Mesendoderm (in vitro differentiated cells): Measurements from ENCODE around the gene KCTD13.

Experiments
- DNase-seq: peaks from one replicate; pipeline ENCODE4 v3.0.0; 2013
- H2AK5ac ChIP-seq: 2 replicates; pipeline ENCODE4 v1.6.1; 2013; ENCODE audit warnings: low read length, inconsistent platforms
- H2BK120ac ChIP-seq: 2 replicates; pipeline ENCODE4 v1.6.1; 2013; ENCODE audit warnings: low read depth, mild to moderate bottlenecking, low read length, moderate library complexity, mixed read lengths
- H2BK15ac ChIP-seq: replicated peaks from 2 replicates; pipeline ENCODE4 v1.6.1; 2013; ENCODE audit warnings: low read depth, mild to moderate bottlenecking, moderate library complexity
- H2BK5ac ChIP-seq: 2 replicates; pipeline ENCODE4 v1.6.1; 2013; ENCODE audit warnings: low read length, inconsistent platforms
- H3K18ac ChIP-seq: 2 replicates; pipeline ENCODE4 v1.6.1; 2013; ENCODE audit warnings: mild to moderate bottlenecking, low read length, mixed read lengths
- H3K23ac ChIP-seq: one replicate; pipeline ENCODE4 v1.6.1; 2013; ENCODE audit warnings: low read length
- H3K27ac ChIP-seq: 2 replicates; pipeline ENCODE4 v1.5.1; 2013; ENCODE audit warnings: low read depth, mild to moderate bottlenecking, inconsistent platforms, low read length, moderate library complexity
- H3K27me3 ChIP-seq: 2 replicates; pipeline ENCODE4 v1.6.1; 2013; ENCODE audit warnings: low read length, control low read depth, mild to moderate bottlenecking, inconsistent platforms; ENCODE audit not compliant: insufficient read depth, poor library complexity
- H3K36me3 ChIP-seq: 2 replicates; pipeline ENCODE4 v1.6.1; 2013; ENCODE audit warnings: low read length, inconsistent platforms; ENCODE audit not compliant: control insufficient read depth, insufficient read depth
- H3K4ac ChIP-seq: one replicate; pipeline ENCODE4 v1.6.1; 2013; ENCODE audit warnings: low read depth, mild to moderate bottlenecking, low read length, moderate library complexity
- H3K4me1 ChIP-seq: 2 replicates; pipeline ENCODE4 v1.6.1; 2013; ENCODE audit warnings: low read depth, low read length, inconsistent platforms; ENCODE audit not compliant: control insufficient read depth
- H3K4me2 ChIP-seq: 2 replicates; pipeline ENCODE4 v1.6.1; 2013; ENCODE audit warnings: low read length
- H3K4me3 ChIP-seq: 2 replicates; pipeline ENCODE4 v1.5.1; 2013; ENCODE audit warnings: mild to moderate bottlenecking, low read length
- H3K56ac ChIP-seq: one replicate; pipeline ENCODE4 v1.6.1; 2013; ENCODE audit warnings: low read length
- H3K79me1 ChIP-seq: 2 replicates; pipeline ENCODE4 v1.6.1; 2013; ENCODE audit warnings: low read length, inconsistent platforms
- H3K79me2 ChIP-seq: 2 replicates; pipeline ENCODE4 v1.6.1; 2013; ENCODE audit warnings: mild to moderate bottlenecking, low read length; ENCODE audit not compliant: control insufficient read depth, insufficient read depth
- H3K9ac ChIP-seq: 2 replicates; pipeline ENCODE4 v1.6.1; 2013; ENCODE audit warnings: low read length, inconsistent platforms
- H4K5ac ChIP-seq: one replicate; pipeline ENCODE4 v1.6.1; 2013; ENCODE audit warnings: low read length
- H4K8ac ChIP-seq: one replicate; pipeline ENCODE4 v1.6.1; 2013; ENCODE audit warnings: low read depth, mild to moderate bottlenecking, control low read depth, low read length, moderate library complexity
- WGBS: extraction: QIAGEN DNeasy Blood & Tissue Kit; methylation state at CpG from one replicate; pipeline ENCODE4 v1.1.7; 2013; ENCODE audit warnings: low lambda C conversion rate, missing lambda C conversion rate; ENCODE audit not compliant: insufficient coverage; ENCODE audit errors: extremely low coverage; 5-methylcytosine and 5-hydroxymethylcytosine counted together

KCTD13 gene

GRCh38 chr16:29908719-29909220 is 17.3 kb downstream of the KCTD13 start:
- no peak overlapping the region for H3K4me2 ChIP-seq
- H3K18ac ChIP-seq: no peak overlapping the region
- no peak overlapping the region for H2BK15ac ChIP-seq
- no CpG with 5 or more reads among the region's 2 CpGs for WGBS
- DNase-seq: no peak
- H3K79me2 ChIP-seq: no peaks in the 10 kb centered on the region
- H3K79me1 ChIP-seq: no peaks in the 10 kb centered on the region
- no peak overlapping the region for H3K9ac ChIP-seq
- no peak overlapping the region for H3K27ac ChIP-seq
- H3K23ac ChIP-seq: no peak overlapping the region
- no peak overlapping the region for H3K4me3 ChIP-seq
- no peaks in the 10 kb centered on the region for H3K27me3 ChIP-seq
- H3K4me1 ChIP-seq: no peaks in the 10 kb centered on the region
- no peak overlapping the region for H2BK120ac ChIP-seq
- H4K5ac ChIP-seq: no peak overlapping the region
- no peak overlapping the region for H4K8ac ChIP-seq
- no peak overlapping the region for H2BK5ac ChIP-seq
- H3K56ac ChIP-seq: no peak overlapping the region
- H3K4ac ChIP-seq: no peak overlapping the region
- H3K36me3 ChIP-seq: peaks cover 3% of the 10 kb centered on the region
- H2AK5ac ChIP-seq: no peak overlapping the region

GRCh38 chr16:29907973-29908372 is 18.1 kb downstream of the KCTD13 start:
- Histone ChIP-seq H3K23ac (no peak overlapping the region), H3K27me3 (no peaks in the 10 kb centered on the region), H3K4me2 (no peak overlapping the region), H3K18ac (no peak overlapping the region), H3K36me3 (peaks cover 3% of the 10 kb centered on the region), H4K8ac (no peak overlapping the region), H3K9ac (no peak overlapping the region), H3K4me1 (no peaks in the 10 kb centered on the region), H3K4ac (no peak overlapping the region), H2BK120ac (no peak overlapping the region), H3K4me3 (no peak overlapping the region), H2BK15ac (no peak overlapping the region), H3K27ac (no peak overlapping the region), H3K79me2 (no peaks in the 10 kb centered on the region), H3K56ac (no peak overlapping the region), H3K79me1 (peaks cover 3% of the 10 kb centered on the region), H2BK5ac (no peak overlapping the region), H4K5ac (no peak overlapping the region), H2AK5ac (no peak overlapping the region)
- no peak for DNase-seq
- no CpG with 5 or more reads among the region's 2 CpGs for WGBS

- Histone ChIP-seq H4K5ac (no peak overlapping the region), H2BK5ac (no peak overlapping the region), H3K27me3 (no peaks in the 10 kb centered on the region), H3K4me2 (no peak overlapping the region), H4K8ac (no peak overlapping the region), H2BK15ac (no peak overlapping the region), H3K4me3 (no peak overlapping the region), H3K9ac (no peak overlapping the region), H3K4me1 (no peaks in the 10 kb centered on the region), H3K79me2 (no peaks in the 10 kb centered on the region), H3K18ac (no peak overlapping the region), H2BK120ac (no peak overlapping the region), H2AK5ac (no peak overlapping the region), H3K36me3 (peaks cover 3% of the 10 kb centered on the region), H3K79me1 (peaks cover 3% of the 10 kb centered on the region), H3K56ac (no peak overlapping the region), H3K23ac (no peak overlapping the region), H3K27ac (no peak overlapping the region), H3K4ac (no peak overlapping the region)
- no peak for DNase-seq
- no CpG with 5 or more reads among the region's 23 CpGs for WGBS
Measured at GRCh38 chr16:29906520-29907244, 19.3 kb downstream of the KCTD13 start.

GRCh38 chr16:29905668-29906067 is 20.4 kb downstream of the KCTD13 start:
- peaks cover 3% of the 10 kb centered on the region for H3K36me3 ChIP-seq
- H2AK5ac ChIP-seq: no peak overlapping the region
- no peak overlapping the region for H2BK120ac ChIP-seq
- WGBS: no CpG with 5 or more reads among the region's 13 CpGs
- no peak overlapping the region for H3K27ac ChIP-seq
- H3K9ac ChIP-seq: no peak overlapping the region
- H3K4me1 ChIP-seq: no peaks in the 10 kb centered on the region
- no peak overlapping the region for H3K4ac ChIP-seq
- no peak overlapping the region for H3K23ac ChIP-seq
- no peak overlapping the region for H3K4me2 ChIP-seq
- no peak overlapping the region for H3K56ac ChIP-seq
- no peak for DNase-seq
- H2BK15ac ChIP-seq: no peak overlapping the region
- no peaks in the 10 kb centered on the region for H3K79me2 ChIP-seq
- H3K79me1 ChIP-seq: peaks cover 3% of the 10 kb centered on the region
- no peak overlapping the region for H4K5ac ChIP-seq
- H3K4me3 ChIP-seq: no peak overlapping the region
- H3K18ac ChIP-seq: no peak overlapping the region
- no peaks in the 10 kb centered on the region for H3K27me3 ChIP-seq
- H2BK5ac ChIP-seq: no peak overlapping the region
- H4K8ac ChIP-seq: no peak overlapping the region

GRCh38 chr16:29904947-29905346 is 21.1 kb downstream of the KCTD13 start:
- H3K27ac ChIP-seq: no peak overlapping the region
- H3K23ac ChIP-seq: no peak overlapping the region
- H2BK120ac ChIP-seq: no peak overlapping the region

GRCh38 chr16:29903590-29903989 is 22.4 kb downstream of the KCTD13 start:
- no peak overlapping the region for H2BK5ac ChIP-seq
- DNase-seq: no peak
- no peak overlapping the region for H3K27ac ChIP-seq
- no peak overlapping the region for H3K4me2 ChIP-seq
- H4K5ac ChIP-seq: no peak overlapping the region
- WGBS: no CpG with 5 or more reads among the region's 4 CpGs
- H2AK5ac ChIP-seq: no peak overlapping the region
- H3K23ac ChIP-seq: no peak overlapping the region
- peaks cover 3% of the 10 kb centered on the region for H3K79me1 ChIP-seq
- H3K79me2 ChIP-seq: no peaks in the 10 kb centered on the region
- no peak overlapping the region for H3K56ac ChIP-seq
- no peak overlapping the region for H3K4ac ChIP-seq
- no peak overlapping the region for H2BK120ac ChIP-seq
- H3K18ac ChIP-seq: no peak overlapping the region
- no peaks in the 10 kb centered on the region for H3K27me3 ChIP-seq
- H3K4me1 ChIP-seq: no peaks in the 10 kb centered on the region
- H3K4me3 ChIP-seq: no peak overlapping the region
- H3K9ac ChIP-seq: no peak overlapping the region
- no peak overlapping the region for H2BK15ac ChIP-seq
- H4K8ac ChIP-seq: no peak overlapping the region
- H3K36me3 ChIP-seq: peaks cover 3% of the 10 kb centered on the region

More at GRCh38 chr16:29904947-29905346, 21.1 kb downstream of the KCTD13 start:
- no peak overlapping the region for H3K18ac ChIP-seq
- H3K79me1 ChIP-seq: peaks cover 3% of the 10 kb centered on the region
- no peak overlapping the region for H4K5ac ChIP-seq
- H4K8ac ChIP-seq: no peak overlapping the region
- no peaks in the 10 kb centered on the region for H3K27me3 ChIP-seq
- no peak overlapping the region for H3K56ac ChIP-seq
- WGBS: no CpG with 5 or more reads among the region's 7 CpGs
- no peak overlapping the region for H3K4ac ChIP-seq
- H3K36me3 ChIP-seq: peaks cover 3% of the 10 kb centered on the region
- DNase-seq: no peak
- no peak overlapping the region for H2BK5ac ChIP-seq
- no peak overlapping the region for H3K9ac ChIP-seq
- H3K4me3 ChIP-seq: no peak overlapping the region
- no peaks in the 10 kb centered on the region for H3K4me1 ChIP-seq
- no peak overlapping the region for H2BK15ac ChIP-seq
- no peak overlapping the region for H2AK5ac ChIP-seq
- no peak overlapping the region for H3K4me2 ChIP-seq
- no peaks in the 10 kb centered on the region for H3K79me2 ChIP-seq
